ENCODE measurements around the gene SBNO1. TPM values are rescaled to one million over a fixed set of nuclear protein-coding genes. Genes with fewer than 3 reads are reported as not detected.
A peak's percentile ranks its signal among the peaks of the same experiment; 100 is the strongest.

SBNO1 gene
- total RNA-seq, 2 experiments from 2014 or later = 38.1 to 41.8 TPM

DNA sequence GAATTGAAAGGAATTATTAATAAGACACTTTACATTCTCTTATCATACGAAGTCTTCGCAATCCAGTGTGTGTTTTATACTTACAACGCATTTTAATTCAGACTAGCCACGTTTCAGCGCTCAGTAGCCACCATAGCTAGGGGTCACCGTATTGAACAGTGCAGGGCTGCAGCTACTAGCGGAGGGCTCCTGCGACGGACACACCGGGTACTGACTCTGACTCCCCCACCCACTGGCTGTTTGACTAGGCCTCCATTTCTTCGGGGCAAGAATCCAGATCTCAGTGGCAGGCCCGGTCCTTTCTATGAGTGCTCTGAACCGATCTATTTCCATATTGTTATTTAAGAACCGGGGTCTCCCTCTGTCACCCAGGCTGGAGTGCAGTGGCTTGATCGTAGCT is 91.5 kb downstream of the SBNO1 start:
- Mint-ChIP-seq H3K27ac (no peak overlapping the region), H3K36me3 (ENCODE audit: low read depth) (no peaks in the 10 kb centered on the region), H3K27me3 (no peaks in the 10 kb centered on the region), H3K4me1 (peaks cover 29% of the 10 kb centered on the region), H3K9me3 (no peaks in the 10 kb centered on the region), H3K4me3 (peak overlapping the region; percentile 66)
- POLR2A ChIA-PET = no interaction called here
- no peak for DNase-seq
- CTCF ChIA-PET = interaction anchor here (0.7 kb wide), 1 partner anchor 329 kb away, joined by 3 read pairs; the partner anchor contains the start of gene DDX55

GRCh38 chr12:123271001-123271668 is 93.5 kb downstream of the SBNO1 start:
- peak; percentile 79 for DNase-seq
- H3K27me3 Mint-ChIP-seq = no peaks in the 10 kb centered on the region
- H3K36me3 Mint-ChIP-seq (ENCODE audit: low read depth) = no peaks in the 10 kb centered on the region
- H3K4me1 Mint-ChIP-seq = peaks cover 31% of the 10 kb centered on the region
- ChIA-PET CTCF (no interaction called here), POLR2A (no interaction called here)
- no peaks in the 10 kb centered on the region for H3K9me3 Mint-ChIP-seq
- H3K27ac Mint-ChIP-seq = no peak overlapping the region
- no peak overlapping the region for H3K4me3 Mint-ChIP-seq

DNA sequence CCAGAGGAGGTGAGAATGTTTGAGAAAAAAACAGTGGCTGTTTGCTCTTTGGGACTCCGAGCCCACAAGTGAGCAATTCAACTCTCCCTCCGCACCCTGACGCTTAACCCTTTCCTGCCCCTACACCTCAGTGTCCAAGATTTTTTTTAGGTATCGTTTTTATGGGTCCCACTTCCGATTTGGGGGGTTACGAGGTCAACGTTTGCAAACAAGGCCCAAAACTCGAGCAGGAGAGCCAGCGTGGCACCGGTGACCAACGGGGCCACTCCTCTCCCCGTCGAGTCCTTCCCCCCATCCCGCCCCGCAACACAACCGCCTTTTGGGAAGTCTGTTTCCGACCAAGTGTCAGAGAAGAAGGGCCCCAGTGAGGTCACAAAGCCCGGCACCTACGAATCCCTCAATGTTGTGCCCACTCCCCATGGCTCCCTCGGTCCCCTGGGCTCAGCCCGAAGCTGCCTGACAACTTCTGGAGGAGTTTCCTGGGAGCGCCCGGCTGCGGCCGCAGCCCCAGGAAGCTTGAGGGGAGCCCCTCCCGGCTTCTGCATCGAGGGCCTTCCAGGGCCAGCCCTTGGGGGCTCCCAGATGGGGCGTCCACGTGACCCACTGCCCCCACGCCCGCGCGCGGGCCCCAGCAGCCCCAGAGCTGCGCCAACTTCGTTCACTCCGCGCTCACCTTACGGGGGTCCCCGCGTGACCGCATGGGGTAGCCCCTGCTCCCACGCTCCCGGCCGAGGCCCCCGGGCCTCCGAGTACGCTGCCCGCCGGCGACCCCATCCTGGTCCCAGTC is 94.2 kb downstream of the SBNO1 start:
- Mint-ChIP-seq H3K4me3 (peak overlapping the region; percentile 78), H3K27ac (peak overlapping the region; percentile 86), H3K4me1 (peaks cover 31% of the 10 kb centered on the region), H3K9me3 (no peaks in the 10 kb centered on the region), H3K27me3 (no peaks in the 10 kb centered on the region), H3K36me3 (ENCODE audit: low read depth) (no peaks in the 10 kb centered on the region)
- ChIA-PET POLR2A (no interaction called here), CTCF (interaction anchor here (0.9 to 3.9 kb wide), 4 partner anchors 11 to 95 kb away, joined by 3 to 15 read pairs (median 4); partner anchors contain the start of gene SBNO1)
- DNase-seq = no peak

DNA sequence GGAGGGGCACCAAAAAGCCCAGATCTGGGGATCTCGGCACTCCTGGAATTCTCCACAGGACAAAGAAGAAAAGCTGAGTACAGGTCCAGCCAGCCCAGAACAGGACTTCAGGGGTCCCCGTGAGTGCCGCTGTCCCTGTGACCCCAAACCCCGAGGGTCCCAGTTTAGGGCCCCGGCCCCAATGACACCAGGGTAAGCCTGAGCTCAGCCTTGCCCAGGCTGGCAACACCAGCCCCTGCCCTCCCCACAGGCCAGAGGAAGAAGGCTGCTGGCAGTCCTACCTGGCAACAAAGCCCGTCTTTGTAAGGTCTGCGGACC is 94.8 kb downstream of the SBNO1 start:
- Mint-ChIP-seq H3K4me1 (peaks cover 31% of the 10 kb centered on the region), H3K27me3 (no peaks in the 10 kb centered on the region), H3K36me3 (ENCODE audit: low read depth) (no peaks in the 10 kb centered on the region), H3K27ac (peak overlapping the region; percentile 86), H3K9me3 (no peaks in the 10 kb centered on the region), H3K4me3 (peak overlapping the region; percentile 78)
- ChIA-PET CTCF (interaction anchor here (0.9 to 3.9 kb wide), 4 partner anchors 11 to 95 kb away, joined by 3 to 15 read pairs (median 4); partner anchors contain the start of gene SBNO1), POLR2A (no interaction called here)
- DNase-seq = no peak

DNA sequence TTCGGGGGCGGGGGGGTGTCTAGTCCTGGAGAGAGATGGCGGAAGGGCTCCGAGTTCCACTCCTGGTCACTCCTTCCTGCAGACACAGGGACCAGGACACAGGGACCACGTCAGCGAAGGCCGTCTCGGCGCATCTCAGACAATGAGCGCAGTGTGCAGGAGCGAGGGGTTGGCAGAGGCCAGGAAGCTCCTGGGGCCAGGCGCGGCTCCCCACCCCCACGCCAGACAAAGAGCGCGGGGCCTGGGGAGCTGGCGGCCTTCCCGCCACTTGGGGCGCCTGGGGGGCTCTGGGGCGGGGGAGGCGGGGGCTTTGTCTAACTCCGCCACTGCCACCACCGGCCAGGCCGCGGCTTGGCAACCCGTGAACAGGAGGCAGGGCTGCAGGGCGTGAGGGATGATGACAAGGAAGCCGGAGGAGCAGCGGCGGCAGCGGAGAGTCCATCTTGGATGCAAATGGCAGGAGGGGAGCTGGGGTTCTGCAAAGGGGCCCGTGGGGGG is 95.2 kb downstream of the SBNO1 start:
- ChIA-PET POLR2A (no interaction called here), CTCF (interaction anchor here (0.8 to 3.9 kb wide), 6 partner anchors 10 to 475 kb away, joined by 3 to 15 read pairs (median 4); partner anchors contain the start of gene SBNO1)
- H3K27me3 Mint-ChIP-seq = no peaks in the 10 kb centered on the region
- H3K4me3 Mint-ChIP-seq = peak overlapping the region; percentile 78
- peak; percentile 24 for DNase-seq
- H3K27ac Mint-ChIP-seq = peak overlapping the region; percentile 86
- no peaks in the 10 kb centered on the region for H3K9me3 Mint-ChIP-seq
- H3K36me3 Mint-ChIP-seq (ENCODE audit: low read depth) = peaks cover 1% of the 10 kb centered on the region
- H3K4me1 Mint-ChIP-seq = peaks cover 31% of the 10 kb centered on the region

DNA sequence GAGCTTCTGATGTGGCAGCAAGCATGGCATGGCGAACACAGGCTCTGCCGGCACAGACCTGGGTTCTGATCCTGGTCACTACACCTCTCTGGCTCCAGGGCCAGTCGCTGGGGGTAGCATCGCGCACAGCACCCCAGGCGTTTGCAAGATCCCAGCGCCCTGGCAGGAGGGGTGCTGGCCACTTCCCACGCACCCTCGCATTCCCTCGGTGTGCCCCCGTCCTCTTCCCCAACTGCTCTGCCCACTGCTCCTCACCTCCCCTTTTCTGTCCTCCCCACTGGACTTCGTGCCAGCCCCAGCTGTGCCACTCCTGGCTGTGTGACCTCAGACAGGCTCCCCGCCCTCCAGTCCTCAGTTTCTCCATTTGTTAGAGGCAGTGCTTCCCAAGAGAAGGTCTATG is 95.8 kb downstream of the SBNO1 start:
- H3K4me1 Mint-ChIP-seq = peaks cover 31% of the 10 kb centered on the region
- CTCF ChIA-PET = interaction anchor here (0.8 to 3.9 kb wide), 3 partner anchors 31 to 474 kb away, joined by 3 to 15 read pairs (median 9); partner anchors contain the start of gene SBNO1
- H3K4me3 Mint-ChIP-seq = peak overlapping the region; percentile 32
- no peak overlapping the region for H3K27ac Mint-ChIP-seq
- H3K9me3 Mint-ChIP-seq = no peaks in the 10 kb centered on the region
- POLR2A ChIA-PET = no interaction called here
- H3K27me3 Mint-ChIP-seq = no peaks in the 10 kb centered on the region
- DNase-seq = no peak
- peaks cover 2% of the 10 kb centered on the region for H3K36me3 Mint-ChIP-seq (ENCODE audit: low read depth)

DNA sequence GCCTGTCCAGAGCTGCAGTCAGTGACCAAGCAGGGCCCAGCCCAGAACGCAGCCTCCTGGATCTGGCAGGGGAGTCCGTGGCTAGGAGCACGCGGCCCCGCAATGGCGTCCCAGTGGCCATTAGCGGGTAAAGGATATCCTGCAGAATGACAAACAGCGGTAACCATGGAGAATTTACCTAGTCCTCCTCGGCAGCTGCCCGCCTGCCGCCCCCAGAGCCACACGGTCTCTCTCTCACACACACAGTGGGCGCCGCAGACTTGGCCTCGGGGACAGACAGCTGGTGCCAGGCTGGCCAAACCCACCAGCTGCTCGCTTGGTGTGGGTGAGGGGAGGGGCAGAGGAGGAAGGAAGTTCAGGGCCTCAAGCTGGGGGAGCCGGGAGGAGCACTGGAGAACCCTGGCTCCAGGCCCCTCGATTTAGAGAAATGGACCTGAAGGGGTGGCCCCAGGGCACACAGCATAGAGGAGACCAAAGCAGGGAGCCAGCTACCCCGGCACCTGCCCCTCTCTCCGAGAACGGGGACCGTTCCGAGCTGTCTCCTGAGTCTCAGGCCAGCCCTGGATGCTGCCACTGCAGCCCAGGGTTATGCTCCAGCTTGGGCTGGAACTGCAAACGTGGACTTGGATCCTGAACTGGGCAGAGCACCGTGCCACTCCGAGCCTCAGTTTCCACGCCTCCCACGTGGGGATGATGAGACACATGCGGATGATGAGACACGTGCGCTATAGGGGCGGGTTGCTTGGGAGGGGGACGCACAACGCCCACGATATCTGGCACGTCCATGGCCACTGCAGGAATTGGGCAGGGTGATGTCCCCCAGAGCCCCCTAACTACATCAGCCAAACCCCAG is 96.4 kb downstream of the SBNO1 start:
- DNase-seq = no peak
- Mint-ChIP-seq H3K27ac (peak overlapping the region; percentile 62), H3K27me3 (no peaks in the 10 kb centered on the region), H3K9me3 (no peaks in the 10 kb centered on the region), H3K4me3 (no peak overlapping the region), H3K4me1 (peaks cover 31% of the 10 kb centered on the region), H3K36me3 (ENCODE audit: low read depth) (peaks cover 2% of the 10 kb centered on the region)
- CTCF ChIA-PET = interaction anchor here (0.6 to 3.9 kb wide), 5 partner anchors 8 to 97 kb away, joined by 3 to 15 read pairs (median 4); partner anchors contain the start of gene SBNO1
- POLR2A ChIA-PET = no interaction called here

- peak overlapping the region; percentile 31 for H3K27ac Mint-ChIP-seq
- H3K27me3 Mint-ChIP-seq = no peaks in the 10 kb centered on the region
- no peak overlapping the region for H3K4me3 Mint-ChIP-seq
- peaks cover 31% of the 10 kb centered on the region for H3K4me1 Mint-ChIP-seq
- ChIA-PET POLR2A (no interaction called here), CTCF (interaction anchor here (1.0 to 3.9 kb wide), 5 partner anchors 9 to 98 kb away, joined by 3 to 15 read pairs (median 4); partner anchors contain the start of gene SBNO1)
- no peak for DNase-seq
- no peaks in the 10 kb centered on the region for H3K9me3 Mint-ChIP-seq
- H3K36me3 Mint-ChIP-seq (ENCODE audit: low read depth) = peaks cover 2% of the 10 kb centered on the region
Measured at GRCh38 chr12:123267335-123267920, 97.2 kb downstream of the SBNO1 start.

DNA sequence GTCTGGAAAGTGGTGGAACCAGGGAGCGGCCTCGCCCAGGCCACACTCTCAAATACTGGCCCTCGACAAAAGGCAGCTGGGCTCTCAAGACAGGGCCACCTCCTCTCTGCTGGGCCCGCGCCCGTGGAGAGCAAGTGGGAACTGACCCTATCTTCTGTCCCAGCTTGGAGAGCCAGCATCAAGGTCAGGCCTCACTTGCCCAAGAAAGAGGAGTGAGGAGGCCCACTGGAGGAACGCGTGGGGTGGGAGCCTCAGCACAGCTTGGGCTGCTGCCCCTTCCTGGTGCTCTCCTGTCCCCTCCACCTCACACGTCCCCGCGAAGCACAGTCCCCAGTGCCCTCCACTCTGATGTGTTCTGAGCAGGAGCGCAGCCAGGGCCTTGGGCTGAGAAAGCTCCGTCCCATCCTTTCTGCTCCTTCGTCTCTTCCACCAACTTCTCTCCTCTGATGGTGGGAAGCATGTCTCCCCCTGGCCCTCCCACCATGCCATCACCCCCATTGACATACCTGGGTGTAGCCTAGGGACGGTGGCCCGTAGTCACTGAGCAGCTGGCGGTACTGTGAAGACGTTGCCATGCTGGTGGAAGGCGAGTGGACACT is 97.9 kb downstream of the SBNO1 start:
- Mint-ChIP-seq H3K36me3 (ENCODE audit: low read depth) (peaks cover 2% of the 10 kb centered on the region), H3K4me3 (no peak overlapping the region), H3K27me3 (no peaks in the 10 kb centered on the region), H3K27ac (no peak overlapping the region), H3K9me3 (no peaks in the 10 kb centered on the region), H3K4me1 (peaks cover 29% of the 10 kb centered on the region)
- DNase-seq = no peak
- CTCF ChIA-PET = interaction anchor here (1.0 to 3.9 kb wide), 4 partner anchors 10 to 98 kb away, joined by 3 to 15 read pairs (median 4); partner anchors contain the start of gene SBNO1
- POLR2A ChIA-PET = no interaction called here

DNA sequence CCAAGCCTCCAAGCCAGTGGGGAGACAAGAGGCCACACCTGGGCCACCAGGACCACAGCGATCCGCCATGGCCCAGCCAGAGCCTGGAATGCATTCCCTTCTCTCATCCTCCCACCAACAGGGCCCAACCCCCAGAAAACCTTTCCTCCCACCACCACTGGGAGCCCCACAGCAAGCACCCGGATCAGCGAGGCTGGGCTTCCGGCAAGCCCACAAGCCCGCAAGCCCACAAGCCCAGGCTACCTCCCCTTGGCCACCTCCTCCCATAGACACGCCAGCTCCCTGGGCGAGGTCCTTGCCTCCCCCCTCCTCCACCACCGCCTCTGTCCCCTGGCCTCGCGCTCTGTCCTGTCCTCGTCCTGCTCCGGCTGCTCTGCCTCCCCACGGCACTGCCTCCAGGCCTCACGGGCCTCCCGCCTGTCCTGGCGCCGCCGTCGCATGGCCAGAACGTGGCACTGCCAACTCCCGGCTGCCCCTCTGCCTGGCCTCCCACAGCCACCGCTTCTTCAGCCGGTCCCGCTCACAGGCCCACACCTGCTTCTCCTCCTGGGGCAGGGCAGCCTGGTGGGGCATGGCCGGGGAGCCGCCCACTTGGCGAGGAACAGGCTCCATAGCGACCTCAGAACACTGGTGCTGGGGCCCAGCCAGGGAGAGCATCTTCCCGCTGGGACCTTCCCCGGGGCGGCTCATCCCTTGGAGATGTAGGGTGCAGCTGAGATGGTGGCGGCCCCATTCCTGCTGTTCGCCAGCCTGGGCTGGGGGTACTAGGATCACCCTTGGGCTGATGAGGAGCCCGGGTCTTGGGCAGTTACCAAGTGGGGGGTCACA is 98.6 kb downstream of the SBNO1 start:
- ChIA-PET POLR2A (no interaction called here), CTCF (no interaction called here)
- DNase-seq = no peak
- Mint-ChIP-seq H3K9me3 (no peaks in the 10 kb centered on the region), H3K4me1 (peaks cover 32% of the 10 kb centered on the region), H3K36me3 (ENCODE audit: low read depth) (peaks cover 2% of the 10 kb centered on the region), H3K27ac (no peak overlapping the region), H3K27me3 (no peaks in the 10 kb centered on the region), H3K4me3 (no peak overlapping the region)

DNA sequence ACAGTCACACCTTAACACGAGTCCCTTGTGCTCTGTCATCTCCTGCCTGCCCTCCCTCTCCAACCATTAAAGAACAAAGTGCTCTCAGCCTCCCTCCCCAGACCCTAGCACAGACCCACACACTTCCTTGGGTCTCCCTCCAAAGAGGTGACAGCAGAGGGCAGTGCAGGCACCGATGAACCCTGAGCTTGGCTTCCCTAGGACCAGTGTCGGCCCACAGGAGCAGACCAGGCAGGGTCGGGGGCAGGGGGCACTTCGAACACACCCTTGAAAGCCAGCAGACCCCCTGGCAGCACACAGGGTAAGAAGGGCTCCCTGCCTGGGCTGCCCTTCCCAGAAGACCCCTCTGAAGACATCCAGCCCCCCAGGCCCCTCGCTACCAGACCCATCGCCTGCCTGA is 100.0 kb downstream of the SBNO1 start:
- Mint-ChIP-seq H3K27ac (peak overlapping the region; percentile 14), H3K36me3 (ENCODE audit: low read depth) (peaks cover 11% of the 10 kb centered on the region), H3K9me3 (no peaks in the 10 kb centered on the region), H3K4me3 (no peak overlapping the region), H3K4me1 (peaks cover 23% of the 10 kb centered on the region), H3K27me3 (no peaks in the 10 kb centered on the region)
- POLR2A ChIA-PET = no interaction called here
- CTCF ChIA-PET = interaction anchor here (0.9 to 1.6 kb wide), 2 partner anchors 12 to 26 kb away, joined by 4 to 5 read pairs; no protein-coding TSS in a partner anchor
- DNase-seq = no peak
